ENCODE data around the gene EPHB6.
A peak's percentile ranks its signal among the peaks of the same experiment; 100 is the strongest.

EPHB6 gene, protein sequence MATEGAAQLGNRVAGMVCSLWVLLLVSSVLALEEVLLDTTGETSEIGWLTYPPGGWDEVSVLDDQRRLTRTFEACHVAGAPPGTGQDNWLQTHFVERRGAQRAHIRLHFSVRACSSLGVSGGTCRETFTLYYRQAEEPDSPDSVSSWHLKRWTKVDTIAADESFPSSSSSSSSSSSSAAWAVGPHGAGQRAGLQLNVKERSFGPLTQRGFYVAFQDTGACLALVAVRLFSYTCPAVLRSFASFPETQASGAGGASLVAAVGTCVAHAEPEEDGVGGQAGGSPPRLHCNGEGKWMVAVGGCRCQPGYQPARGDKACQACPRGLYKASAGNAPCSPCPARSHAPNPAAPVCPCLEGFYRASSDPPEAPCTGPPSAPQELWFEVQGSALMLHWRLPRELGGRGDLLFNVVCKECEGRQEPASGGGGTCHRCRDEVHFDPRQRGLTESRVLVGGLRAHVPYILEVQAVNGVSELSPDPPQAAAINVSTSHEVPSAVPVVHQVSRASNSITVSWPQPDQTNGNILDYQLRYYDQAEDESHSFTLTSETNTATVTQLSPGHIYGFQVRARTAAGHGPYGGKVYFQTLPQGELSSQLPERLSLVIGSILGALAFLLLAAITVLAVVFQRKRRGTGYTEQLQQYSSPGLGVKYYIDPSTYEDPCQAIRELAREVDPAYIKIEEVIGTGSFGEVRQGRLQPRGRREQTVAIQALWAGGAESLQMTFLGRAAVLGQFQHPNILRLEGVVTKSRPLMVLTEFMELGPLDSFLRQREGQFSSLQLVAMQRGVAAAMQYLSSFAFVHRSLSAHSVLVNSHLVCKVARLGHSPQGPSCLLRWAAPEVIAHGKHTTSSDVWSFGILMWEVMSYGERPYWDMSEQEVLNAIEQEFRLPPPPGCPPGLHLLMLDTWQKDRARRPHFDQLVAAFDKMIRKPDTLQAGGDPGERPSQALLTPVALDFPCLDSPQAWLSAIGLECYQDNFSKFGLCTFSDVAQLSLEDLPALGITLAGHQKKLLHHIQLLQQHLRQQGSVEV

DNA sequence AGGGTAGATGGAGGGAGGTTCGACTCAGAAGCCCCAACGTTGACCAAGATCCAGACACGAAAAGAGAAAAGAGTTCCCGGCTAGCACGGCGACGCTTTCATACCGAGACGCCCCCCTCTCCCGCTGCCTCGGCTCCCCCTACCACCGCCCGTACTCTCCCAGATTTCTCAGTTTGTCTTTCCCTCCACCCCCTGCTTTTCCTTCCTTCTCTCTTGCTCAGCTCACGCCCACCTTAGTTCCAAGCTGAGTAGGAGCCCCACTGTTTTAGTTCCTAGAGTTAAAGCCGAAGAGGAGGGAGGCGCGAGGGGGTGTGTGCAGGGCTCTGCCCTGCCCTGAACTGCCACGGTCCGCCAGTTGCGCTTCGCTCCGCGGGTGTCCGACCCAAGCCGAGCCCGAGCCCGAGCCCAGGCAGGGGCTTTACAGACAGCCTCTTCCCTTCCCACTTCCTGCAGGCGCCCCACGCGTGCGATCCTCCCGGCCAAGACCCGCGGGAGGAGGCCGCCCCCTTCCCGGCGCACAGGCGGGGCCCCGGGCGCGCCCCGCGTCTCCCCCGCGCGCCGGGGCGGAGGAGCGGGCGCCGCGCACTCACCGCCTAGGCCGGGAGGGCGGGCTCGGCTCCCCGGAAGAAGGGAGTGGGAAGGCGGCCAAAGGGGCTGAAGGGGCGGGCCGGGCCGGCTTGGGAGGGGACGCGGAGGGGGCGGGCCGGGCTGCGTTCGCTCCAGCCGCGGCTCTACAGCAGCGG is at the start of gene EPHB6:
EPHB6 (plus strand) TSS at position 705 of the 742 bp plus-strand sequence. CDS start 8,152 bp downstream, outside the sequence.
- DNase-seq: peak; percentile 25

DNA sequence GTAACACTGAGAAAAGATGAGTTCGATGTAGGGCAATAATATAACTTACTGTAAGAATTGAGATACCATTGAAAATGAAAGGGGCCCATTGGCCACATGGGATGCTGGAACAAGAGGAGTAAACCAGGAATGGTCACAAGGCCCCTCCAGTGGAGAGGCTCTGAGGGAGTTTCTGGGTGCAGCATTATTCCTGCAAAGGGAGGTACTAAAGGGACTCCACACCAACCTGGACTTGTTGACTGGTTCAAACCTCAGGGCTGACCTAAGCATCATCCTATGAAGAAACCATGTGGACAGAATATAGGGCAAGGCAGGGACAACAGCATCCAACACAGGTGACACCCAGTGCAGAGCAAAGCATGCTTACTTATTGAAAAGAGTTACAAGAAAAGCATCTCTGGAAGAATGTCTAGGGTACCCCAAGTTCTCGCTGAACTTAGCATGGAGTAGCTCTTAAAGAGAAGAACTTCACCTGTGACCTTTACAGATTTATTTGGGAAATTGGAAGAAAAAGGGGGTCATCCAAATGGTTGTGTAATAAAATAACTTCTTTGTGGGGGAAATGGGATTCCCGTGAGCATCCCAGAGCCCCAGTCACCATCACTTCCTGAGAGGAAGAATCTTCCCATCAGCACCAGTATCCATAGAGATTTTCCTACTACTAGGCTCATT is 49.4 kb upstream of the EPHB6 start:
- DNase-seq: no peak

DNA sequence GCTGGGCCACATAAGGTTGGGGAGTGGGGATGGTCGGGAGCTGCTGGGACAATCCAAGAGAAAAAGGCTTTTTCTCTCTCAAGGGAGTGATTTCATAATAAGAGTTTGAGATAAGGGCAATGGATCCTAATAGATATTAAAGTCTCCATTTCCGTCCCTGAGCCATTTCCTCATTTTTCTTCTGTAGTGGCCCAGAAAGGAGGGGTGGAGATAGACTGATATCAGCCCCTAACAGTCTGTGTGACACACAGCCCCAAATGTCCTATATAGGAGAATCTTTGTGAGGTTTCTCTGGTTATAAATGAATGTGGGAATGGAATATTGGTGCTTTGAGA is 48.9 kb upstream of the EPHB6 start:
- DNase-seq: no peak

DNA sequence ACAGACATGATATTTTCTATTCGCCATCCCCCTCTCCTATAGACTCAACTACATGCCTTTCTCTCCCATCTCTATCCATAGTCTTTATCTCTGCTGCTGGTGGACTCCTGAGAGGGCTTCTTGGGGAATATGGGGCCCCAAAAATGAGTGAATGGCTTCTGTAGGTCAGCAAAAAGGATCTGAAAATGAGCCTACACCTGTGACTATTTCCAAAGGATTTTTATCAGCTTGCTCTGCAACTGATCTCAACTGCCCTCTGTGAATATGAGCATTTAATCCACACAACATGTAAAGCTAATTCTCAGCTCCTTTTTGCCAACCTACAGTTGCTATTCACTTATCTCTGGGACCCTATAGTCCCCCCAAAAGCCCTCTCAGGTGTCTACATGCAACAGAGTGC is 47.9 kb upstream of the EPHB6 start:
- no peak for DNase-seq

DNA sequence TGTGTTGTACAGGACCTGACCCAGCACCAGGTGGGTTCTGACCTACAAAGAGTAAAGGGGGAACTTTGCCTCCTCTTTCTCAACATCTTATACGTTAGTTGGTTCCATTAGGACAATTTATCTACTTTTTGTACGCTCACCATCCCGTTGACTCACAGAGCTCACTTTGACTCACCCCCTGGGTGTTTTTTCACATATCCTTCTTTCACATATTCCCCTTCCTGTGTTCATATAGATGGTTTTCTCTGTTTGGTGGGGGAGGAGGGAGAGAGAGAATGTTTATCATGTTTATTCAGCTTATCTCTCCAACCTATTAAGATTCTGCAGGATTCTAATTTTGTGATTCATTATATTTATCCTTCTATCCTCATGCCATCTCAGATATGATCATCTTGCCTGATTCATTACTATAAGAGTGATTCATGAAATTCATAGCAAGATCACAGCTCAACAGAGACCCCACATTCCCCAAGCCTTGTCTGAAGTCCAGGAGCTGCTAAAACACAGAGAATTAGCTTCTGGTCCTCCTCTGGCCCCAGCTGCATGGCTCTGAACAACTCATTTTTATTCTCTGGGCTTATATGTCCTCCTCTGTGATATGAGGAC is 46.9 kb upstream of the EPHB6 start:
- no peak for DNase-seq

DNA sequence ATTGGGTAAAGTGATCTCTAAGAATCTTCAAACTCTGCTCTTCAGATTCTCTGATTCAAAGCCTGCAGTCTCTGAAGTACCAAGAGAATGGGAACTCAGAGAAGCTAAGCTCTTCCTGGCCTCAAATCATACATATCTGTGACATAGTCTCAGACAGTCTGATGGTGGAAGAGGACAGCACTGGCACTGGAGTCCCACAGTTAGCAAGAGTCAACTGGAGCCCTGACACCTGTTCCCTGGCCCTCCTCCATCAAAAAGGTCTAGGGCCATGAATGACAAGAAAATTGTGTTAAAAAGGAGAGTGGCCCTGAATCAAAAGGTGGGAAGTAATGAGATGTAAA is 46.4 kb upstream of the EPHB6 start:
- no peak for DNase-seq

DNA sequence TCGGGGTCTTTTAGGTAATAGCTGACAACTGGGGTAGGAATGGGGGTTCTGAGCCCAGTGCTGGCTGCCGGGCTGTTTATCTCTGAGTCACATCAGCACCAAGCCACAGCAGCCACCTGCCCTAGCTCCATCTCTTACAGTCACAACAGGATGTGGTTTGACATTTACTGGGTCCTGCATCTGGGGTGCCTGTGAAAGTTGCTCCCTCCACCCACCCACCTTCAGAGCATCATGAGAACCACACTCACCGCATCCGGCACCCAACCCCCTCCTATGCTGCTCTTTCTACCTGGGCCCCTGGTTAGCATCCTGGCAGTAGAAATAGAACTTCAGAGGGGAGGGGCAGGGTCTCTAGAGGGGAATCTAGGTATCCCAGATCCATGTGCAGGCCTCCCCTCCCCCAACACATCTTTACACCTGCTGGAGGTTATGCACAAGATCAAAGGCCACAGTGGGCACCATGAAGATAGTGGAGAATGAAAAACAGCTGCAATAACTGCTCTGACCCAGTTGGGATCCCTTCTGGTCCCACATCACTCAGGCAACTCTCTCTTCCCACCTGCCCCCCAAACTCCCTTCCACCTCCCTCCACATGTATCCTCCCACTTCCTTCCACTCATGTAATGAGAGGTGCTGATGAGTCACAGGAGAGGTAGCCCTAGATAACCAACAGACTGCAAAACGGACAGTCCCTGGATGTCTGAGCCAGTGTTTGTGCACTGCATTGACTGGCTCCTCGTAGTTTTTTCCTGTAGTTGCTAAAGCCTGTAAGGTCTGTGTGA is 45.9 kb upstream of the EPHB6 start:
- no peak for DNase-seq

DNA sequence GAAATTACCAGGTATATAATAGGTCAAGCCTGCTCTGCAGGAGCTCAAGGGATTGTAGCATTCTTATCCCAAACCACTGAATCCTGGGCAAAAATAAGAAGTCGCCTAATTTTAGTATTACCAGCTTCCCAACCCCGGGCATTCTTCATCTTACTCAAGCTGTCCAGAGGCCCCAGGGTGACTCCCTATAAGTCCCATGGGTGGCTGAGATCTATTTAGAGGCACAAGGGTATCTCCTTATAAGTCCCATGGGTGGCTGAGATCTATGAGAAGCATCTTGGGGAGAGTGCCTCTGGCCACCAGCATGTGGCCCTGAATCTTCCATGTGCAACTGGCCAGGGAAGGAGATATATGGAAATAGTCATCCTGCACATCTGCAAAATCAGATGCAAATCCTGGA is 45.2 kb upstream of the EPHB6 start:
- DNase-seq: no peak

DNA sequence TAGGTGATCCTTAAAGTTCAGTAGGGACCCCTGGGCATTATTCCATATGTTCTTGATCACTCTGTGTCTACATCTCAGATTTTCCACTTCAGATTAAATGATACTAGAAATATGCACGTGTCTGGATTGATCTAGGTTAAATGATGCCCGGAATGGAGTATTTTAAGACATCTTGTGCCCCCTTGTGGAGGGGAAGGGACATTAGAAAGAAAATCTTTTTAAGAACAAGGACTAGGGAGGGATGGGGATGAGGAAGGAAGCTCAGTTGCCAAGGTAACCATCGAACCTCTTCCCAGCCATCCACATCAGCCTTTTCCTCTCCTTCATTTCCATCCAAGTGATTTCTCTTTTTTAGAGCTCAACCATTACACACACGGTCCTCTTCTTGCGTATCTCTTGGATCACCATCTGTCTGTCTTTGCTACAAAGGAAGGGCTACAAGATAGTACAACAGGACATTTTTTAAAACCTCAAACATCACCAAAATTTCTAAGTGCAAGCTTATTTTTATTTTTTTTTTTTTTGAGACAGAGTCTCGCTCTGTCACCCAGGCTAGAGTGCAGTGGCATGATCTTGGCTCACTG is 43.6 kb upstream of the EPHB6 start:
- peak; percentile 71 for DNase-seq

DNA sequence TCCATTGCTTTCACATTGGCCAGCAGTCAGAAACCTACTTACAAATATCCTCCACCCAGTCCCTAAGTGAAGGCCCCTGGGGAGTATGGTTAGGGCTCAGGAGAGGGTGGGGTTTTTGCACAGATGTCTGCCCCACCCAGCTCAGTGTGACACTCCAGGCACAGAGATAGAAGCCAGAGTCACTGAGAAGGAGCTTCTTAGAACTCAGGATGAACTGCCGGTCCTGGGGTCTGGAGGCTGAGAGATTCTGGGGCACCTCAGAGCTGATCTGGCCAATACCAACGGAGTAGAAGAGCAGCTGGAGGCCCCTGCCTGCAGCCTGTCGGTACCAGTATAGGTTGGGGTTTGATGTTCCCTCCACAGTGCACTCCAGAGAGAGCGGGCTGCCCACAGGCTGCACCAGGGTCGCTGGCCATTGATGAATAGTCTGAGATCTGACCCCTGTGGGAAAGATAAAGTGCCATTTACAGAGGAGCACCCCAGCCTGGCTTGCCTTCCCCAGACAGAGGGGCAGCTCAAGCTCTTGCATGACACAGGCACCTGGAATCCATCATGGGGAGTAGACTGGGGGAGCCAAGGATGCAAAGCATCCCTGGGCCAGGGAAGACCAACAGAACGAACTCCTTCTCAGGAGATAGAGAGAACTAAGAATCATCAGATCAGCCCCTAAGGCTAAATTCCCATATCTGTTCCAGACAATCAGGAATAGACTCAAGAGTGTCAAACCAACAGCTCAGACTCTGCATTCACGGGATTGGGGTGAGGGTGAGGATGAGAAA is 42.2 kb upstream of the EPHB6 start:
- no peak for DNase-seq

DNA sequence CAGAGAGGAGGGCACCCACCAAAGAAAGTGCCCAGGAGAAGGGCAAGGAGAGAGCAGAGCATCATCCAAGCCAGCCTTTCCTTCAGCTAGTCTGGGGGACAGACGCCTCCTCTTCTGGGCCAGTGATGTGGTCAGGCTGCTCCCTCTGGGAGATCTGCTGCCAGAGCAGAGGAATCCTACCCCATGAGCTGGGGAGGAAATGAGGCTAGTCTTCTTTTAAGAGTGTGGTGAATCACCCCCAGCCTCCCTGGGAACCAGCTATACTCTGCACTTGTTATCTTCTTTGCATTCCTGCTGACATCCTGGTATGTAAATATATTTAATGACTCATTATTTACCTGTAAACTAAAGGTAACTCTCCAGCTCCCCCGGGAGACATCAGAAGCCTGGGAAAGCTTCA is 41.6 kb upstream of the EPHB6 start:
- DNase-seq: peak; percentile 29

DNA sequence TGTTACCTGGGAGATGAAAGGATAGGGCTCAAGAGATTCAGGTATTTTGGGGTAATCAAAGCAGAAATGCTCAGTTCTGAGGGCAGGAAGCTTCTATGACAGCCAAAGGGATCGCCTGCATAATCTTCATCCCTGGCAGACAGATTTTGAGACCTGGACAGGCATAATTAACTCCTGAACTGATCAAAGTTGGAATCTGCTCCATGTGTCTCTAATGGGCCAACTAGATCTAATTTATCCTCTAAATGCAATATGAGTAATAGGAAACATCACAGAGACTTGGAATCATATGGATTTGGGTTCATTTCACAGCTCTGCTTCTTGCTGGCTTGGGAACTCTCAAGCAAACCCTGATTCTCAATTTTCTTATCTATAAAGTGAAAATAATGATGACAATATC is 41.2 kb upstream of the EPHB6 start:
- DNase-seq: no peak

DNA sequence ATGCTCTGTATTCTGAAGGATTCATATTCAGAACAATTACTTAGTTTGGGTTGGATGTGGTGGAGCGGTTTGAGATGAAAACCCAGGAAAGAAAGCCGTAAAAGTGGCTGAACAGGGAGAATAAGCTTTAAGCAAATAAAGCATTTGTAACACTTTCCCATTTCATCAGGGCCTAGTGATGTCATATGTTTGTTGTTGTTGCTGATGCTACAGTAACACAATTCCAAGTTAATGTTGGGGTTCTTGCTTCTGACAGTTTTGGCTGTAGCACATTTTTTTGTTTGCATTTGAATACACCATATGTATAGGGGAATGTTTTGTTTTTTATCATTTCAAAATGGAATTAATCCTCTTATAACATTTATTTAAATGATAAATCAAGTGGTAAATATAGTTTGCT is 40.4 kb upstream of the EPHB6 start:
- DNase-seq: no peak

DNA sequence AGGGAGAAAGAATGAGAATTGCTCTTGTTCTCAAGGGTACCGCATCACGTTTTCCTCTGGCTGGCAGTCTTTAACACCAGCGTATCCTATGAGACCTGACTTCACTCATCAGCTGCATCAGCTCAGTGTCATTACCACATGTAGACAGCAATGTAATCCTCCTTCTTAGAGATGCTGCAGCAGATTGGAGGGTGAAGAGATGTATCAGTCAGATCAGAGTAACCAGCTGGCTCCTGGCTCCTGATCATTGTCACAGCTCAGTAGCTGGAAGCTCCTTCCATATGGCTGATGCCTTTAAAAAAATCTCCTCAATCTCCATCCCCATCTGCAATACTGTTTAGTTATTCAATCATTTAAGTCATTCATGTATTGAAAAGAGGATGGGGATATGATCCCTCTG is 39.7 kb upstream of the EPHB6 start:
- no peak for DNase-seq

DNA sequence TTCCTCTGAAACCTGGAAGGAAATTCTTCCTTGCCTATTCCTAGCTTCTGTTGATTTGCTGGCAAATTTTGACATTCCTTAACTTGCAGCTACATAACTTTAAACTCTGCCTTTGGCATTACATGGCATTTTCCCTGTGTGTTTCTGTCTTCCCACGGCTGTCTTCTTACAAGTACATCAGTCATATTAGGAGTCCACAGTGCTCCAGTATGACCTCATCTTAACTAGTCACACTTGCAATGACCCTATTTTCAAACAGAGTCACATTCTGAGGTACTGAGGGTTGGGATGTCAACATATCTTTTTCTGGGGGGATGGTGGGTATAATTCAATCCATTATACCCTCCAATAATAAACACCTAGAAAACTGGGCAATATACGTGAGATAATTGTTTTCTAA is 37.4 kb upstream of the EPHB6 start:
- DNase-seq: no peak

DNA sequence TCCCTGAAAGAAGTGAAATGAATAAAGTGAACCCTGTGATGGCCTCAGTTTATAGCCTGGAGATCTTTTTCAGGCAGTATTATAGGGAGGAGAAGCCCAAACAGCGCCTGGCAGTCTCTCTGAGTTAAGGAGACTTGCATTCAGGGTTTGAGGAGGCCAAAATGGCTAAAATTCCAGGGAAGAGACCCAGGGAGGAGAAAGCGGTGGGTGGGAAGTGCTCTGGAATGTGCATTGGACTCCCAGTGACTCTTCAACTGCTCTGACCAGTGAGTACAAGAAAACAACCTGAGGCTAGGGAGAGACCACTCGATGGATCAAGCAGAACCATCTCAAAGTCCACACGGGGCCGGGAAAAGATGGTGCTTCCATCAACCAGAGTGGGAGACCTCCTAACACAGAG is 35.3 kb upstream of the EPHB6 start:
- DNase-seq: no peak

DNA sequence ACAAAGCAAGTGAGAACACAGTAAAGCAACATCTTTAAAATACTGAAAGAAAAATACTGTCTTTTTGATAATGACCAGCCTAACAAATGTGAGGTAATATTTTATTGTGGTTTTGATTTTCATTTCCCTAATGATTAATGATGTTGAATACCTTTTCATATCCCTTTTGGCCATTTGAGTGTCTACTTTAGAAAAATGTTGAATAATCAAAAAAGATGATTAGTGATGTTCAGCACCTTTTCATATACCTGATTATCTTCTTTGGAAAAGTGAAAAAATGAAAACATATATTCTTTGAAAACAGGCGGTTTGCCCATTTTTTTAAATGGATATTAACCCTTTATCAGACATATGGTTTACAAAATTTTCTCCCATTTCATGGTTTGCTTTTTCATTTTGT is 32.2 kb upstream of the EPHB6 start:
- no peak for DNase-seq

DNA sequence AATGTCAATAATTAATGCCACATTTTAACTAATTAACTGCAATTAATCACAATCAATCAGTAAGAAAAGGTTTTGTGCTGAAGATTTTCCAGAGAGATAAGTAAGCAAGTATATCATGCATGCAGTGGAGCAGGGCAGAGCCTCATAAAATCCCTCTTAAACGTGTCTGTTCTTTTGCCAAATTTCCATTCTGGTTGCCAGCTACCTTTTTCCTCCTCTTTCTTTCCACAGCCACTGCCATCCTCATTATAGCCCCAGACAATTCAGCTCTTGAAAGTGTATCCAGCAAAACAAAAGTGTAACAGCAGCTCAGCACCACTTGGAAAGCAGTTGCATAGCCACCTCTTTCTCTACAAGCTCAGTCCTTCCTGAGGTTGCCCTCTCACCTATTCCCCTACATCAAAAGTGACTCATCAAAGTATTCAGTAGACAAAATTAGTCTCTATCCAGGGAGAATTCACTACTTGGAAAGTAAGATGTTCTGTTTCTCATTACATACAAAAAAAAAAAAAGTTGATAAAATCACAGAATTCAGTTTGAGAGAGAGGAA is 26.9 kb upstream of the EPHB6 start:
- no peak for DNase-seq

DNA sequence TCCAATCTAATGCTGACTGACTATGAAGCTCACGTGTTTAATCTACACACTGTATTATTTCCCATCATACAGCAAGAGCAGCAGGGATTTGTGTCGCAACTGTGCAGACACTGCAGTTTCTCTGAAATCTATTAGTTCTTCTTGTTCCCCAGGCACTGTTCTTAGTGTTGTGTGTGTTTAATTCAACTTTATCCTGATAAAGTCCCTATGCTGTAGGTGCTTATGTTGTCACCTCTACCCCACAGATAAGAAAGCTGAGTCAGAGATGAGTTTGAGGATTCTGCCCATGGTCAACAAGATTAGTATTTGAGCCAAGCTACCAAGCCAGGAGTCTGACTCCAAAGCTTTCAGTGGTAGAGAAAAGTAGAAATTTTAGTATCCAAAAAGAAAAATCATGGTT is 22.5 kb upstream of the EPHB6 start:
- no peak for DNase-seq

All from HCEC 1CT (cell line).